Measurements from ENCODE around the gene OR2A42. TPM values are rescaled to one million over a fixed set of nuclear protein-coding genes. Genes with fewer than 3 reads are reported as not detected.
A peak's percentile ranks its signal among the peaks of the same experiment; 100 is the strongest.
"Not testable (repeated sequence)": the region's sequence is repeated elsewhere in the genome, so short reads cannot be mapped to it uniquely, and the experiment has no call there.

Gene OR2A42
- total RNA-seq, 1 donor from 2014 or later, result not detected

- no peaks in the 10 kb centered on the region for H3K4me1 ChIP-seq
- no peaks in the 10 kb centered on the region for H3K9me3 ChIP-seq
- no peaks in the 10 kb centered on the region for H3K27me3 ChIP-seq
- intact Hi-C loops (cut with DNase I), result no loop called here
- TF ChIP-seq CTCF (IDR thresholded peaks at IDR 0.05), result no peak
- no peak overlapping the region for H3K27ac ChIP-seq
- ATAC-seq (peak; percentile 58), DNase-seq (no peak)
- no peaks in the 10 kb centered on the region for H3K36me3 ChIP-seq
- H3K4me3 ChIP-seq, result no peak overlapping the region
Measured at GRCh38 chr7:144256112-144256511, 16.7 kb upstream of the OR2A42 start.

- no peaks in the 10 kb centered on the region for H3K9me3 ChIP-seq
- H3K27me3 ChIP-seq, result no peaks in the 10 kb centered on the region
- intact Hi-C loops (cut with DNase I), result no loop called here
- H3K4me1 ChIP-seq, result no peaks in the 10 kb centered on the region
- no peaks in the 10 kb centered on the region for H3K36me3 ChIP-seq
- ATAC-seq (no peak), DNase-seq (no peak)
- H3K27ac ChIP-seq, result no peak overlapping the region
- no peak for TF ChIP-seq CTCF (IDR thresholded peaks at IDR 0.05)
- H3K4me3 ChIP-seq, result no peak overlapping the region
Measured at GRCh38 chr7:144255471-144255897, 16.1 kb upstream of the OR2A42 start.

- H3K4me1 ChIP-seq; intact Hi-C loops (cut with DNase I); H3K9me3 ChIP-seq; H3K27ac ChIP-seq; H3K36me3 ChIP-seq; H3K4me3 ChIP-seq; DNase-seq; H3K27me3 ChIP-seq: not testable (repeated sequence)
- peak; percentile 68 for ATAC-seq
Measured at GRCh38 chr7:144252307-144252706, 12.9 kb upstream of the OR2A42 start.

- H3K4me3 ChIP-seq; ATAC-seq; H3K27ac ChIP-seq; H3K9me3 ChIP-seq; DNase-seq; H3K36me3 ChIP-seq; intact Hi-C loops (cut with DNase I); H3K27me3 ChIP-seq; H3K4me1 ChIP-seq: not testable (repeated sequence)
Measured at GRCh38 chr7:144247674-144248330, 8.4 kb upstream of the OR2A42 start.

GRCh38 chr7:144246967-144247366 lies 7.6 kb upstream of the OR2A42 start:
- H3K27ac ChIP-seq; H3K4me1 ChIP-seq; H3K36me3 ChIP-seq; ATAC-seq; DNase-seq; intact Hi-C loops (cut with DNase I); H3K4me3 ChIP-seq; H3K9me3 ChIP-seq; H3K27me3 ChIP-seq: not testable (repeated sequence)

- H3K4me3 ChIP-seq; DNase-seq; H3K36me3 ChIP-seq; intact Hi-C loops (cut with DNase I); H3K27ac ChIP-seq; H3K9me3 ChIP-seq; H3K4me1 ChIP-seq; H3K27me3 ChIP-seq: not testable (repeated sequence)
- ATAC-seq, result peak; percentile 86
Measured at GRCh38 chr7:144245372-144245771, 6.0 kb upstream of the OR2A42 start.

GRCh38 chr7:144238530-144239082 lies 799 bp downstream of the OR2A42 start:
- H3K27me3 ChIP-seq; H3K9me3 ChIP-seq; H3K4me3 ChIP-seq; DNase-seq; H3K27ac ChIP-seq; H3K4me1 ChIP-seq; H3K36me3 ChIP-seq; intact Hi-C loops (cut with DNase I): not testable (repeated sequence)
- ATAC-seq, result peak; percentile 42

GRCh38 chr7:144233039-144233438 lies 6.4 kb downstream of the OR2A42 start:
- H3K9me3 ChIP-seq; intact Hi-C loops (cut with DNase I); H3K27me3 ChIP-seq; ATAC-seq; DNase-seq; H3K4me3 ChIP-seq; H3K4me1 ChIP-seq; H3K36me3 ChIP-seq; H3K27ac ChIP-seq: not testable (repeated sequence)

GRCh38 chr7:144231027-144231426 lies 8.4 kb downstream of the OR2A42 start:
- DNase-seq; intact Hi-C loops (cut with DNase I); H3K36me3 ChIP-seq; H3K4me3 ChIP-seq; H3K9me3 ChIP-seq; H3K27me3 ChIP-seq; H3K27ac ChIP-seq; ATAC-seq; H3K4me1 ChIP-seq: not testable (repeated sequence)

GRCh38 chr7:144228810-144229209 lies 10.6 kb downstream of the OR2A42 start:
- intact Hi-C loops (cut with DNase I), result not testable (repeated sequence)
- peak; percentile 58 for DNase-seq
- ATAC-seq, result peak; percentile 60

GRCh38 chr7:144226866-144227265 lies 12.5 kb downstream of the OR2A42 start:
- H3K27ac ChIP-seq; intact Hi-C loops (cut with DNase I); H3K27me3 ChIP-seq; H3K36me3 ChIP-seq; H3K4me3 ChIP-seq; H3K4me1 ChIP-seq; H3K9me3 ChIP-seq; DNase-seq: not testable (repeated sequence)
- peak; percentile 59 for ATAC-seq

More at GRCh38 chr7:144228810-144229209, 10.6 kb downstream of the OR2A42 start:
- H3K36me3 ChIP-seq, H3K27me3 ChIP-seq, H3K4me3 ChIP-seq, H3K27ac ChIP-seq, H3K9me3 ChIP-seq, H3K4me1 ChIP-seq: not testable (repeated sequence)

- intact Hi-C loops (cut with DNase I); ATAC-seq; DNase-seq: not testable (repeated sequence)
Measured at GRCh38 chr7:144223675-144224074, 15.7 kb downstream of the OR2A42 start.

More at GRCh38 chr7:144223675-144224074, 15.7 kb downstream of the OR2A42 start:
- H3K4me1 ChIP-seq, H3K36me3 ChIP-seq, H3K27me3 ChIP-seq, H3K9me3 ChIP-seq, H3K27ac ChIP-seq, H3K4me3 ChIP-seq: not testable (repeated sequence)

Data from upper lobe of right lung (tissue), 1 donor.